Sigmoid colon (tissue), 7 donors: ENCODE measurements around the gene ZSCAN12. TPM values are rescaled to one million over a fixed set of nuclear protein-coding genes. Genes with fewer than 3 reads are reported as not detected.

Source experiments
- DNase-seq: peaks from one replicate; pipeline ENCODE4 v3.0.0-alpha.2; 2019
- H3K27ac ChIP-seq, 4 donors: fragments of 200-600 bp; sonication (generic); one replicate each; pipeline ENCODE4 v1.5.1; 2016 to 2019; ENCODE audit warnings: mild to moderate bottlenecking in 1 of 4
- H3K27me3 ChIP-seq, 3 donors: fragments of 200-600 bp; sonication (generic); one replicate each; pipeline ENCODE4 v1.5.1; 2019; ENCODE audit warnings: mild to moderate bottlenecking in 1 of 3
- H3K36me3 ChIP-seq, 4 donors: fragments of 200-600 bp; sonication (generic); one replicate each; pipeline ENCODE4 v1.5.1; 2016 to 2019
- H3K4me1 ChIP-seq, 4 donors: fragments of 200-600 bp; sonication (generic); one replicate each; pipeline ENCODE4 v1.5.1; 2017 to 2019
- H3K4me3 ChIP-seq, 4 donors: fragments of 200-600 bp; sonication (generic); one replicate each; pipeline ENCODE4 v1.5.1; 2017 to 2019; ENCODE audit warnings: mild to moderate bottlenecking in 2 of 4, moderate library complexity in 1 of 4
- H3K9me3 ChIP-seq, 4 donors: fragments of 200-600 bp in 3 of 4; sonication (generic) in 3 of 4; one replicate each; pipeline versions ENCODE4 v1.5.1 to v1.6.1; 2013 to 2019
- EP300 ChIP-seq, 4 donors: sonication (generic); formaldehyde crosslinking; IDR thresholded peaks; one replicate each; pipeline ENCODE4 v1.6.1; 2017; ENCODE audit warnings: antibody characterized with exemption in 4 of 4
- POLR2A ChIP-seq, 2 donors: fragments of 450-650 bp; IDR thresholded peaks; one replicate each; pipeline ENCODE4 v1.6.1; 2016; ENCODE audit warnings: antibody characterized with exemption in 2 of 2, mild to moderate bottlenecking in 2 of 2, moderate library complexity in 2 of 2
- POLR2AphosphoS5 ChIP-seq, 4 donors: sonication (generic); formaldehyde crosslinking; IDR thresholded peaks; one replicate each; pipeline ENCODE4 v1.6.1; 2017; ENCODE audit warnings: antibody characterized with exemption in 4 of 4
- WGBS, 2 donors: extraction: QIAGEN DNeasy Blood & Tissue Kit; methylation state at CpG; one replicate each; pipeline ENCODE4 v1.1.7; 2013; 5-methylcytosine and 5-hydroxymethylcytosine counted together
- intact Hi-C: fragments of 100-400 bp; cut with DNase I; formaldehyde crosslinking; loops from one replicate; pipeline ENCODE4 v1.15.1; 2023
- polyA plus RNA-seq, 3 donors: library from polyadenylated mRNA; stranded (reverse); fragments of 200-250 nt; gene quantifications; one replicate each; pipeline ENCODE4 v1.2.3, GENCODE V29; 2013
- total RNA-seq, 4 donors: library from RNA; depleted of rRNA; stranded (reverse); fragments of >200 nt; gene quantifications; one replicate each; pipeline ENCODE4 v1.1.0, GENCODE V29; 2016
- TF ChIP-seq, protein P1 (sequence below), 4 experiments: fragments of 450-650 bp in 3 of 4; fragments of 200-600 bp in 1 of 4; IDR thresholded peaks; one replicate each; pipeline ENCODE4 v1.5.1; 2016 to 2019; ENCODE audit warnings: antibody characterized with exemption in 4 of 4, mild to moderate bottlenecking in 3 of 4, moderate library complexity in 2 of 4
- donor health status: healthy with polysubstance abuse.
- donor health status: Bipolar disorder and iron deficiency.
- donor health status: healthy.

The ZSCAN12 gene
- total and polyA plus RNA-seq, 7 donors = 1.4 to 7.5 (median 6.1) TPM

DNA sequence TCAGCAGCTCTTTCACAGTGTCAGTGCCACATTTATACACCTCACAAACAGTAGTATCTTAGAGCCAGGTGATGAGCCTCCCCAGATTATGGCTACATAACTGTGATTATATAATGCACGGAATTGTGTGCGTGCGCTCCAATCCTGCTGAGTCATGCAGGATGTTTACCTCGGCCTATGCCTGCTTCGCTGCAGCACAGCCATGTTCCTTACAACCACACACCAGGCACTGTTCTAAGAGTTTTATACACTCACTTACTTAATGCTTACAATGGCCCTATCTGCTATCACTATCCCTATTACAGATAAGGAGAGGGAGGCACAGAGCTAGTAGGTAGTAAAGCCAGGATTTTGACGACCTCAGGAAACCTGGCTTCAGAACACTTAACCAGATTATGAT, 42.5 kb downstream of the ZSCAN12 start:
- intact Hi-C loops = loop anchor here (2.0 to 10.0 kb wide), 8 partner anchors 75 to 1170 kb away; partner anchors contain the start of genes PGBD1, ZNF165, ZNF184 and ZSCAN9
- H3K4me1 ChIP-seq = peaks cover 0 to 37% (median 26%) of the 10 kb centered on the region in 4 donors
- TF ChIP-seq POLR2AphosphoS5 (IDR thresholded peaks at IDR 0.05) (no peak), POLR2A (IDR thresholded peaks at IDR 0.05) (no peak), EP300 (IDR thresholded peaks at IDR 0.05) (no peak)
- TF ChIP-seq, protein P1, sequence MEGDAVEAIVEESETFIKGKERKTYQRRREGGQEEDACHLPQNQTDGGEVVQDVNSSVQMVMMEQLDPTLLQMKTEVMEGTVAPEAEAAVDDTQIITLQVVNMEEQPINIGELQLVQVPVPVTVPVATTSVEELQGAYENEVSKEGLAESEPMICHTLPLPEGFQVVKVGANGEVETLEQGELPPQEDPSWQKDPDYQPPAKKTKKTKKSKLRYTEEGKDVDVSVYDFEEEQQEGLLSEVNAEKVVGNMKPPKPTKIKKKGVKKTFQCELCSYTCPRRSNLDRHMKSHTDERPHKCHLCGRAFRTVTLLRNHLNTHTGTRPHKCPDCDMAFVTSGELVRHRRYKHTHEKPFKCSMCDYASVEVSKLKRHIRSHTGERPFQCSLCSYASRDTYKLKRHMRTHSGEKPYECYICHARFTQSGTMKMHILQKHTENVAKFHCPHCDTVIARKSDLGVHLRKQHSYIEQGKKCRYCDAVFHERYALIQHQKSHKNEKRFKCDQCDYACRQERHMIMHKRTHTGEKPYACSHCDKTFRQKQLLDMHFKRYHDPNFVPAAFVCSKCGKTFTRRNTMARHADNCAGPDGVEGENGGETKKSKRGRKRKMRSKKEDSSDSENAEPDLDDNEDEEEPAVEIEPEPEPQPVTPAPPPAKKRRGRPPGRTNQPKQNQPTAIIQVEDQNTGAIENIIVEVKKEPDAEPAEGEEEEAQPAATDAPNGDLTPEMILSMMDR (IDR thresholded peaks at IDR 0.05) = no peak
- peaks cover 0 to 20% (median 8%) of the 10 kb centered on the region in 4 donors for H3K36me3 ChIP-seq
- no peak for DNase-seq
- peak overlapping the region; percentile 84 to 94 (median 85) for H3K27ac ChIP-seq
- no peaks in the 10 kb centered on the region for H3K9me3 ChIP-seq
- H3K4me3 ChIP-seq = no peak overlapping the region
- no peaks in the 10 kb centered on the region for H3K27me3 ChIP-seq
- 79 to 83% methylated on average over 6 of the region's 6 CpGs for WGBS, 2 donors

DNA sequence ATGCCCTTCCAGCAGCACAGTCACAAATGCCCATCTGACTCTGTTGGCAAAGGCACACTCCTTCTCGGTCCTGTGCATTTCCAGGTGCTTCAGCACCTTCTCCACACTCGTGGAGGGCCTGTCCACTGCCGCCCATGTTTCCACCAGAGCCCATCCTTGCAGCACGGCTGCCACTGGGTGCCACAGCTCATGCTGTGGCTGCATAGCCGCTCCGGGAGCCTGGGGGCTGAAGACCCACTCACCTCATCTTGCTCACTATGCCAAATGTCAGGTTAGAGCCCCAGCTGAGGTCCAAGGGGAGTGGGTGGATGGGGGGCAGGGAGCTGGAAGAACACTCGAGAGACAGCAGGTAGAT, 42.9 kb downstream of the ZSCAN12 start:
- H3K4me3 ChIP-seq = peak overlapping the region in 2 of 4 donors; percentile 62 to 66
- 74 to 80% methylated on average over 7 of the region's 7 CpGs for WGBS, 2 donors
- H3K27ac ChIP-seq = peak overlapping the region; percentile 84 to 94 (median 85)
- H3K36me3 ChIP-seq = peaks cover 0 to 17% (median 8%) of the 10 kb centered on the region in 4 donors
- peaks cover 0 to 38% (median 27%) of the 10 kb centered on the region in 4 donors for H3K4me1 ChIP-seq
- H3K9me3 ChIP-seq = no peaks in the 10 kb centered on the region
- no peaks in the 10 kb centered on the region for H3K27me3 ChIP-seq
- no peak for DNase-seq
- no peak for TF ChIP-seq EP300 (IDR thresholded peaks at IDR 0.05)
- TF ChIP-seq POLR2A (IDR thresholded peaks at IDR 0.05) = no peak
- no peak for TF ChIP-seq POLR2AphosphoS5 (IDR thresholded peaks at IDR 0.05)
- TF ChIP-seq, protein P1 (IDR thresholded peaks at IDR 0.05) = no peak
- intact Hi-C loops = loop anchor here (1.0 to 10.0 kb wide), 9 partner anchors 74 to 1169 kb away; partner anchors contain the start of genes PGBD1, ZNF165, ZNF184 and ZSCAN9

DNA sequence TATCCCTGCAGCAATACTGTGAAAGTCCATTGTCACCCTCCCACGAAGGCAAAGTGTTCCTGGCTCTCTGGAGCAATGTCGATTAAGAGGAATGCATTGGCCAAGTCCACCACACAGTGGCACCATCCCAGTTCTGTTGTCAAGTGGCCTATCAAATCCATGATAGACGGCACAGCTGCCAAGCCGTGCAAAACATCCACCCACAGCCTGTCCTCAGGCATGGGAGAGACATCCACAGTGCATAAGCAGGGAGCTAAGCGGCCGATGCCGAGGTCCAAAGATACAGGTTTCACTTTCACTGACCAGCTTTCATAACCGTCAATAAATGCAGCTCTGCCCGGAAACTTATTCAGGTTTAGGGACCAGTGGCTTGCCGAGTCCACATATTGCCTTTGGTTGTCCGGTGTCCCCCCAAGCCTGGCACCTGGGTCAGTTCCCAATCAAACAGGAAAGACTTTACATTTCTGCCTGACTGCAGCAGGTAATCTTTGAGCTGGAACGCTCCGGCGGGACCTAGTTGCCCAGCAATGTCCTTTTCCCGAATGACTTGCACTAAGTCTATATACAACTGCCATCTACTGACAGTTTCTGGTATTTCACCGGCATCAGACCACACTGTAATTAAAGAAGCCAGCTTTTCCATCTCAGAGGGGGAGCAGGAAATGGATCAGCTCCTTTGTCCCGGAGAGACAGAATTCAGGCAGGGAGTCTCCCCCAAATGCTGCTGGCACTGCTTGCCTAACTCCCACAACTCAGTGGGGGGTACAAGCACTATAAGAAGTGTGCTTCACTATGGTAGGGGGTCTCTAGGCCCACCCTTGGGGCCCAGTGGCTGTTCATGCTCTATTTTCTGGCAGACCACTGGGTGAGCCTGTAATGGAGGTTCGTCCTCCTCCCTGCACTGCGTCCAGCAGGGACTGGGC, 43.5 kb downstream of the ZSCAN12 start:
- WGBS, 2 donors = 3 to 5% methylated on average over 19 of the region's 19 CpGs
- Histone ChIP-seq H3K27ac (peak overlapping the region; percentile 84 to 94 (median 85)), H3K36me3 (peaks cover 0 to 13% (median 5%) of the 10 kb centered on the region in 4 donors), H3K9me3 (no peaks in the 10 kb centered on the region), H3K27me3 (no peaks in the 10 kb centered on the region), H3K4me3 (peak overlapping the region; percentile 49 to 66 (median 58)), H3K4me1 (peaks cover 0 to 44% (median 33%) of the 10 kb centered on the region in 4 donors)
- intact Hi-C loops = loop anchor here (1.0 to 10.0 kb wide), 10 partner anchors 19 to 1169 kb away; partner anchors contain the start of genes PGBD1, ZNF165, ZNF184 and ZSCAN31
- peak; percentile 88 for DNase-seq
- TF ChIP-seq, protein P1 (IDR thresholded peaks at IDR 0.05) = peak; percentile 84 to 95 (median 86)
- TF ChIP-seq POLR2AphosphoS5 (IDR thresholded peaks at IDR 0.05) = peak in 3 of 4 donors; percentile 58 to 66 (median 64)
- no peak for TF ChIP-seq POLR2A (IDR thresholded peaks at IDR 0.05)

DNA sequence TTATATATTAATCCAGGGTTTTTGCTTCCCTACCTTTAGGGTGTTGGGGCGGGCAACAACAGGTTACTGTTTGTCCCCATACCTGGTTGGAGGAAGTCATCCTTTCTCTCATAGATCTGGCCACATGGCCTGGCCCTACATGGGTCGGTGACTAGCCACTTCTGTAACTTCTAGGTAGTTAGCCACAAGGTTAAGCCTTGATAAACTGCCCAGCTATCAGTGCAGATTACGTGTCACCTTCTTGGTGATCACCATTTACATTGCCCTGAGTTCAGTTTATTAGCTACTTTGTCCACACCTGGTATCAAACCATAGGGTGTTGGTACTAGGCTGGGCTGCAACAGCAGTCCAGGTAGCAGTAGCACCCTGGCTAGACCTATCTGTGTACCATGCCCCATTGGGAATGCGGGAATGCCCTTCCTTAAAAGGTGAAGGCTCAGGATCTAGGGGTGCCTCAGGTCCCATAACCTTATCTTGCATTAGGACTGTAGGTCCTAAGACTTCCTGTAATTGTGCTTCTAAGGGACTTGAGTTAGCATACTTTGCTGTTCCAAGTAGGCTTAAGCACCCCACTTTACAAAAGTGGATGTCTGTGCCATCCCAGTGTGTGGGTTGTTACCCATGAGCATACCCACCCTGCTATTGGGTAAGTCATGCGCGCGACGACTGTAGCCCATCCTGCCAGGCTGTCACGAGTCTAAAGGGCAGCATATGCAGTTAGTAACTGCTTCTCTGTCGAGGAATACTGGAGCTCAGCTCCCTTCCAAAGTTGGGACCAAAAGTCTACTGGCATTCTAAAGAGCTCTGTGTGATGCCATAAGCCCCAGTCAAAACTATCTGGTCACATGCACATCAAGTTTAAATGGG, 44.6 kb downstream of the ZSCAN12 start:
- no peak for TF ChIP-seq EP300 (IDR thresholded peaks at IDR 0.05)
- TF ChIP-seq, protein P1 (IDR thresholded peaks at IDR 0.05) = no peak
- TF ChIP-seq POLR2A (IDR thresholded peaks at IDR 0.05) = no peak
- TF ChIP-seq POLR2AphosphoS5 (IDR thresholded peaks at IDR 0.05) = no peak
- no peaks in the 10 kb centered on the region for H3K9me3 ChIP-seq
- H3K4me1 ChIP-seq = peaks cover 0 to 53% (median 41%) of the 10 kb centered on the region in 4 donors
- no peak for DNase-seq
- peak overlapping the region; percentile 84 to 94 (median 85) for H3K27ac ChIP-seq
- H3K36me3 ChIP-seq = peaks cover 0 to 7% (median 2%) of the 10 kb centered on the region in 4 donors
- peak overlapping the region in 3 of 4 donors; percentile 49 to 66 (median 62) for H3K4me3 ChIP-seq
- H3K27me3 ChIP-seq = no peaks in the 10 kb centered on the region
- 86 to 92% methylated on average over 10 of the region's 10 CpGs for WGBS, 2 donors
- intact Hi-C loops = loop anchor here (2.0 to 10.0 kb wide), 8 partner anchors 18 to 1168 kb away; partner anchors contain the start of genes PGBD1, ZNF165, ZNF184 and ZSCAN31
